Nephron (organoid): ENCODE results near the gene LDAH.
"Not testable (repeated sequence)": the region's sequence is repeated elsewhere in the genome, so short reads cannot be mapped to it uniquely, and the experiment has no call there.

Experiments used
- H3K27ac Mint-ChIP-seq, 3 experiments: 2 replicates each; pipeline ENCODE4 v1.8.0; 2020; ENCODE audit warnings: mixed read lengths in 3 of 3, mild to moderate bottlenecking in 2 of 3, moderate library complexity in 1 of 3
- H3K27me3 Mint-ChIP-seq: 2 replicates; pipeline ENCODE4 v1.8.0; 2021; ENCODE audit warnings: low read depth, mild to moderate bottlenecking, moderate library complexity, mixed read lengths
- H3K36me3 Mint-ChIP-seq: 2 replicates; pipeline ENCODE4 v1.8.0; 2020; ENCODE audit warnings: low read depth, mixed read lengths
- H3K4me1 Mint-ChIP-seq: 2 replicates; pipeline ENCODE4 v1.8.0; 2020; ENCODE audit warnings: mixed read lengths
- H3K4me3 Mint-ChIP-seq, 3 experiments: 2 replicates each; pipeline ENCODE4 v1.8.0; 2020; ENCODE audit warnings: mild to moderate bottlenecking in 3 of 3, mixed read lengths in 3 of 3, moderate library complexity in 2 of 3
- H3K9me3 Mint-ChIP-seq: 2 replicates; pipeline ENCODE4 v1.8.0; 2020; ENCODE audit warnings: mixed read lengths
- CTCF ChIP-seq, 3 experiments: fragments of 200-600 bp; sonication (generic); IDR thresholded peaks; one replicate each; pipeline ENCODE4 v1.5.0; 2021; ENCODE audit warnings: antibody characterized with exemption in 3 of 3; ENCODE audit not compliant: unreplicated experiment in 3 of 3

The LDAH gene

DNA sequence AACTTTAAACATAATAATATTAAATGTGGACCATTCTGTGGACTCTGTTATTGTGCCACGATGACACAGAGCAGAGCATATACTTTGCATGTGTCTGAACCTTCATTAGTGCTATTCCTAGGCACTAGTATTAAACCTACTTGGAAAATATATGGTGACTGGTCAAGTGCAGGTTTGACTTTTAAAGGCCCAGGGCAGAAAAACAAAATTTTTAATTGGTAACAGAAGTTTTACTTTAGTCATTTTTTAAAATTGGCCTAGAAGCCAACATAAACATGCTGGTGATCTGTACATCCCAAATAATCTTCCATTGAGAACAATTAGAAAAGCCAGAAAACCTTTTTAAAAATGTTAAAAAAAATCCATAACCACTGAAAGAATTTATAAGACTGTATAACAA, 16.6 kb downstream of the LDAH start:
- Mint-ChIP-seq H3K27ac (no peak overlapping the region), H3K27me3 (no peaks in the 10 kb centered on the region), H3K4me3 (no peak overlapping the region), H3K9me3 (no peaks in the 10 kb centered on the region), H3K36me3 (no peaks in the 10 kb centered on the region), H3K4me1 (no peaks in the 10 kb centered on the region)
- TF ChIP-seq CTCF (IDR thresholded peaks at IDR 0.05; ENCODE audit: unreplicated experiment in 3 of 3), result no peak

DNA sequence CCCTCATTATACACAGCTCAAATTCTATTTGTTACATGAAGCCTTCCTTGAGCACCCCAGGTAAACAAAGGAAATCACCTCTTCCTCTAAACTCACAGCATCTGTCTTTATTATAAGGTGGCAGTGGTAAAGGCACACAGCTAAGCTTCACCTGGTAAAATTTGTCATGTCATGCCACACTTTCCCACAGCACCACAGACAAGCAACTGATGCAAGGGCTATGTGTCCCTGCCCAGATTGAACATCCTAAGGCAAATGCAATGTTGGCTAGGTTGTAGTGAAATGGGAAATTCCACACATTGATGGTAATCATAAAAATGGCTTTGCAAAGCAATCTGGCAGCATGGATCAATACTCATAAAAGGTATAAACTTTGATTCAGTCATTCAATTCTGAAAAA, 18.9 kb downstream of the LDAH start:
- Mint-ChIP-seq H3K27ac (no peak overlapping the region), H3K9me3 (no peaks in the 10 kb centered on the region), H3K27me3 (no peaks in the 10 kb centered on the region), H3K4me3 (no peak overlapping the region), H3K36me3 (no peaks in the 10 kb centered on the region), H3K4me1 (no peaks in the 10 kb centered on the region)
- TF ChIP-seq CTCF (IDR thresholded peaks at IDR 0.05; ENCODE audit: unreplicated experiment in 3 of 3), result no peak

DNA sequence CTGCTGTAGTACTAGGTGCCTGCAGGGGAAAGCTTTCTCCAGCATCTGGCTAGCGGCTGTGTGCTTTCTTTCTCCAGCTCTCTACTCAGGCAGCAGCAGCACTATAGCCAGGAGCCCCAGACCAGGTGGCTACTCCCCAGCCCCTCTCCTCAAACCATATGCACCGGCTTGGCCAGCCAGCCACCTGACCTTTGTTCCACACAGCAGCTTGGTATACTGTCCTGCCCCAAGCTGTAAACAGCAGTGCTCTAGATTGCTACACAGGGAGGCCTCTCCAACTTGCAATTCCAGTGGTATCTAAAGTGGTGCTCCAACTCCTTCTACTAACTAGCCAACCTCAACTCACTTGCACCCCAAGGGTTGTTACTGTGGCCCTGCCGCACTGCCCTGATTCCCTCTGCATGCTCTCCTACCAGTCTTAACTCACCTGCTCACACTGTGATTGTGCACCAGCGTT, 19.6 kb downstream of the LDAH start:
- no peak overlapping the region for H3K27ac Mint-ChIP-seq
- no peaks in the 10 kb centered on the region for H3K27me3 Mint-ChIP-seq
- H3K4me1 Mint-ChIP-seq, result no peaks in the 10 kb centered on the region
- H3K9me3 Mint-ChIP-seq, result no peaks in the 10 kb centered on the region
- TF ChIP-seq CTCF (IDR thresholded peaks at IDR 0.05; ENCODE audit: unreplicated experiment in 3 of 3), result no peak
- peaks cover under 1% of the 10 kb centered on the region for H3K36me3 Mint-ChIP-seq
- no peak overlapping the region for H3K4me3 Mint-ChIP-seq

DNA sequence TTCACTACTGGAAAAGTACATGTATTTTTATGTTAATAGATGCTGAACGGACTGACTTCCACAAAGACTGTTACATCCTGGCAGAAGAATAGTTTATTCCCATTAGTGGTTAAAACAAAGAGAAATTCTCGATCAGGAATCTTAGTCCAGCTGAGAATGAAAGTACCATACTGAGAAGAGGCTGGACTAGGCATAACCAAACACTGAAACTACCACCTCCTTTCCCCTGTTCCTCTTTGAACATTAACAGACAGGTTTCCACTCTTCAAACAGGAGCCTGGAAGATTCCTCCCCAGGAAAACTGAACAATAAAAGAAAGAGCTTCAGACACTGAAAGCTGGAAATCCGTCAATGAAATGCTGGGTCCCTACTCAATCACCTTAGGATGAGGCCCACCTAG, 25.8 kb downstream of the LDAH start:
- Mint-ChIP-seq H3K9me3 (peaks cover 20% of the 10 kb centered on the region), H3K36me3 (peaks cover 52% of the 10 kb centered on the region), H3K27me3 (no peaks in the 10 kb centered on the region), H3K4me3 (no peak overlapping the region), H3K4me1 (no peaks in the 10 kb centered on the region), H3K27ac (peak overlapping the region in 1 of 3 experiments; percentile 21)
- no peak for TF ChIP-seq CTCF (IDR thresholded peaks at IDR 0.05; ENCODE audit: unreplicated experiment in 3 of 3)

GRCh38 chr2:20796374-20796791, 26.5 kb downstream of the LDAH start:
- H3K9me3 Mint-ChIP-seq, result peaks cover 20% of the 10 kb centered on the region
- no peak for TF ChIP-seq CTCF (IDR thresholded peaks at IDR 0.05; ENCODE audit: unreplicated experiment in 3 of 3)
- H3K36me3 Mint-ChIP-seq, result peaks cover 52% of the 10 kb centered on the region
- no peaks in the 10 kb centered on the region for H3K27me3 Mint-ChIP-seq
- no peaks in the 10 kb centered on the region for H3K4me1 Mint-ChIP-seq
- H3K4me3 Mint-ChIP-seq, result no peak overlapping the region
- H3K27ac Mint-ChIP-seq, result no peak overlapping the region

- H3K27ac Mint-ChIP-seq, H3K4me3 Mint-ChIP-seq, H3K27me3 Mint-ChIP-seq, H3K4me1 Mint-ChIP-seq: not testable (repeated sequence)
- peaks cover 20% of the 10 kb centered on the region for H3K9me3 Mint-ChIP-seq
- peaks cover 69% of the 10 kb centered on the region for H3K36me3 Mint-ChIP-seq
These were observed 29.0 kb downstream of the LDAH start for GRCh38 chr2:20793944-20794343.
